Caco-2 (cell line): ENCODE measurements around the gene MTHFD1L. TPM values are rescaled to one million over a fixed set of nuclear protein-coding genes. Genes with fewer than 3 reads are reported as not detected.

Experiments
- BruUV-seq: library from RNA; stranded (reverse); fragments of 400-500 nt; replicated peaks from 2 replicates; lab custom pipeline; 2021; lab: Mats Ljungman, UMichigan
- CTCF ChIA-PET: fragments of 300-600 bp; sonication (Branson Sonifier 250); formaldehyde crosslinking; loops from one replicate; lab custom pipeline; 2022; ENCODE audit warnings: antibody characterized with exemption; lab: Charles Lee
- POLR2A ChIA-PET: fragments of 300-600 bp; sonication (Branson Sonifier 250); formaldehyde crosslinking; loops from one replicate; lab custom pipeline; 2022; ENCODE audit warnings: antibody characterized with exemption; lab: Charles Lee
- DNase-seq, 2 experiments: peaks; one replicate each; pipeline versions ENCODE4 v3.0.0 to v3.0.0-alpha.2; 2020 to 2022
- H3K27me3 ChIP-seq: replicated peaks from 2 replicates; pipeline ENCODE4 v1.6.0; 2011; ENCODE audit warnings: low read length; ENCODE audit not compliant: control insufficient read depth, insufficient read depth
- H3K36me3 ChIP-seq: 2 replicates; pipeline ENCODE4 v1.5.1; 2011; ENCODE audit warnings: low read length; ENCODE audit not compliant: control insufficient read depth, insufficient read depth
- H3K4me1 ChIP-seq: fragments of 250-450 bp; sonication (Bioruptor Pico); 2 replicates; pipeline ENCODE4 v1.5.1; 2020; ENCODE audit warnings: mild to moderate bottlenecking
- H3K4me3 ChIP-seq: 2 replicates; pipeline ENCODE4 v1.5.1; 2011; ENCODE audit warnings: low read depth, mild to moderate bottlenecking, control low read depth, low read length
- H3K9me3 ChIP-seq: fragments of 250-450 bp; sonication (Bioruptor Pico); 2 replicates; pipeline ENCODE4 v1.5.1; 2020; ENCODE audit warnings: mild to moderate bottlenecking, moderate library complexity
- H3K27ac Mint-ChIP-seq: one replicate; pipeline ENCODE4 v1.8.0; 2022; ENCODE audit warnings: mixed read lengths; ENCODE audit not compliant: unreplicated experiment
- H3K27me3 Mint-ChIP-seq: one replicate; pipeline ENCODE4 v1.8.0; 2022; ENCODE audit warnings: mixed read lengths; ENCODE audit not compliant: insufficient read depth, unreplicated experiment
- H3K36me3 Mint-ChIP-seq: one replicate; pipeline ENCODE4 v1.8.0; 2022; ENCODE audit warnings: mild to moderate bottlenecking, mixed read lengths; ENCODE audit not compliant: insufficient read depth, unreplicated experiment
- H3K4me1 Mint-ChIP-seq: one replicate; pipeline ENCODE4 v1.8.0; 2022; ENCODE audit warnings: low read depth, mixed read lengths; ENCODE audit not compliant: unreplicated experiment
- H3K4me3 Mint-ChIP-seq: one replicate; pipeline ENCODE4 v1.8.0; 2022; ENCODE audit warnings: mild to moderate bottlenecking, moderate library complexity, mixed read lengths; ENCODE audit not compliant: unreplicated experiment
- H3K9me3 Mint-ChIP-seq: one replicate; pipeline ENCODE4 v1.8.0; 2022; ENCODE audit warnings: mixed read lengths; ENCODE audit not compliant: unreplicated experiment
- CTCF ChIP-seq, 2 experiments: fragments of 200-600 bp in 1 of 2; IDR thresholded peaks; 1 replicate in 1 of 2; 2 replicates in 1 of 2; pipeline versions ENCODE4 v1.5.1 to v1.8.0; 2011 to 2022; ENCODE audit warnings: antibody characterized with exemption in 1 of 2, control low read depth in 1 of 2, inconsistent platforms in 1 of 2, low read depth in 1 of 2, low read length in 1 of 2, mild to moderate bottlenecking in 1 of 2, moderate library complexity in 1 of 2; ENCODE audit not compliant: insufficient read depth in 1 of 2, severe bottlenecking in 1 of 2, unreplicated experiment in 1 of 2
- intact Hi-C: fragments of 100-400 bp; cut with micrococcal nuclease; formaldehyde crosslinking; loops from one replicate; pipeline ENCODE4 v1.10.0; 2022; ENCODE audit not compliant: unreplicated experiment
- total RNA-seq: library from RNA; stranded (reverse); gene quantifications from 2 replicates; pipeline ENCODE4 v1.2.3, GENCODE V29; 2022

MTHFD1L gene
- total RNA-seq, 1 experiment from 2014 or later = 102 TPM

GRCh38 chr6:151093706-151094105, 228.2 kb downstream of the MTHFD1L start:
- no peaks in the 10 kb centered on the region for H3K4me1 ChIP-seq
- no peaks in the 10 kb centered on the region for H3K9me3 ChIP-seq
- H3K9me3 Mint-ChIP-seq = no peaks in the 10 kb centered on the region
- no peak overlapping the region for H3K4me3 Mint-ChIP-seq
- no peak overlapping the region for H3K4me3 ChIP-seq
- no TSS peak for BruUV-seq
- H3K27me3 ChIP-seq = no peaks in the 10 kb centered on the region
- POLR2A ChIA-PET = no interaction called here
- no peak for DNase-seq
- H3K36me3 Mint-ChIP-seq = peaks cover 26% of the 10 kb centered on the region
- CTCF ChIA-PET = no interaction called here
- TF ChIP-seq CTCF (IDR thresholded peaks at IDR 0.05; ENCODE audit: insufficient read depth in 1 of 2, low read depth in 1 of 2, low read length in 1 of 2, severe bottlenecking in 1 of 2, unreplicated experiment in 1 of 2) = no peak
- no peak overlapping the region for H3K27ac Mint-ChIP-seq
- intact Hi-C loops = no loop called here
- no peaks in the 10 kb centered on the region for H3K36me3 ChIP-seq
- no peaks in the 10 kb centered on the region for H3K4me1 Mint-ChIP-seq
- H3K27me3 Mint-ChIP-seq = no peaks in the 10 kb centered on the region

- H3K36me3 ChIP-seq = no peaks in the 10 kb centered on the region
- H3K27me3 ChIP-seq = no peaks in the 10 kb centered on the region
- Mint-ChIP-seq H3K9me3 (no peaks in the 10 kb centered on the region), H3K27me3 (no peaks in the 10 kb centered on the region), H3K4me1 (no peaks in the 10 kb centered on the region), H3K27ac (no peak overlapping the region), H3K36me3 (peaks cover 40% of the 10 kb centered on the region), H3K4me3 (no peak overlapping the region)
- no peaks in the 10 kb centered on the region for H3K4me1 ChIP-seq
- TF ChIP-seq CTCF (IDR thresholded peaks at IDR 0.05; ENCODE audit: insufficient read depth in 1 of 2, low read depth in 1 of 2, low read length in 1 of 2, severe bottlenecking in 1 of 2, unreplicated experiment in 1 of 2) = no peak
- intact Hi-C loops = no loop called here
- no peak for DNase-seq
- ChIA-PET CTCF (no interaction called here), POLR2A (no interaction called here)
- BruUV-seq = no TSS peak
- H3K9me3 ChIP-seq = no peaks in the 10 kb centered on the region
- no peak overlapping the region for H3K4me3 ChIP-seq
Measured at GRCh38 chr6:151095538-151096254, 230.2 kb downstream of the MTHFD1L start.

- no TSS peak for BruUV-seq
- POLR2A ChIA-PET = no interaction called here
- Histone ChIP-seq H3K4me3 (no peak overlapping the region), H3K4me1 (no peaks in the 10 kb centered on the region), H3K36me3 (no peaks in the 10 kb centered on the region), H3K9me3 (no peaks in the 10 kb centered on the region), H3K27me3 (no peaks in the 10 kb centered on the region)
- Mint-ChIP-seq H3K27me3 (no peaks in the 10 kb centered on the region), H3K4me1 (no peaks in the 10 kb centered on the region), H3K27ac (no peak overlapping the region), H3K36me3 (peaks cover 40% of the 10 kb centered on the region), H3K9me3 (no peaks in the 10 kb centered on the region), H3K4me3 (no peak overlapping the region)
- TF ChIP-seq CTCF (IDR thresholded peaks at IDR 0.05; ENCODE audit: insufficient read depth in 1 of 2, low read depth in 1 of 2, low read length in 1 of 2, severe bottlenecking in 1 of 2, unreplicated experiment in 1 of 2) = no peak
- no peak for DNase-seq
- intact Hi-C loops = no loop called here
- CTCF ChIA-PET = no interaction called here
Measured at GRCh38 chr6:151096255-151096612, 230.7 kb downstream of the MTHFD1L start.
